ENCODE data around the gene HDAC7. TPM values are rescaled to one million over a fixed set of nuclear protein-coding genes. Genes with fewer than 3 reads are reported as not detected.

The HDAC7 gene
- total and polyA plus RNA-seq, 2 experiments from 2014 or later = 19.0 to 41.2 TPM

- H3K4me2 ChIP-seq = no peak overlapping the region
- peaks cover 3% of the 10 kb centered on the region for H3K27me3 ChIP-seq
- H3K79me2 ChIP-seq = no peaks in the 10 kb centered on the region
- 57% methylated on average over 13 of the region's 13 CpGs for WGBS (ENCODE audit: low lambda C conversion rate, missing lambda C conversion rate)
- TF ChIP-seq, protein P1, sequence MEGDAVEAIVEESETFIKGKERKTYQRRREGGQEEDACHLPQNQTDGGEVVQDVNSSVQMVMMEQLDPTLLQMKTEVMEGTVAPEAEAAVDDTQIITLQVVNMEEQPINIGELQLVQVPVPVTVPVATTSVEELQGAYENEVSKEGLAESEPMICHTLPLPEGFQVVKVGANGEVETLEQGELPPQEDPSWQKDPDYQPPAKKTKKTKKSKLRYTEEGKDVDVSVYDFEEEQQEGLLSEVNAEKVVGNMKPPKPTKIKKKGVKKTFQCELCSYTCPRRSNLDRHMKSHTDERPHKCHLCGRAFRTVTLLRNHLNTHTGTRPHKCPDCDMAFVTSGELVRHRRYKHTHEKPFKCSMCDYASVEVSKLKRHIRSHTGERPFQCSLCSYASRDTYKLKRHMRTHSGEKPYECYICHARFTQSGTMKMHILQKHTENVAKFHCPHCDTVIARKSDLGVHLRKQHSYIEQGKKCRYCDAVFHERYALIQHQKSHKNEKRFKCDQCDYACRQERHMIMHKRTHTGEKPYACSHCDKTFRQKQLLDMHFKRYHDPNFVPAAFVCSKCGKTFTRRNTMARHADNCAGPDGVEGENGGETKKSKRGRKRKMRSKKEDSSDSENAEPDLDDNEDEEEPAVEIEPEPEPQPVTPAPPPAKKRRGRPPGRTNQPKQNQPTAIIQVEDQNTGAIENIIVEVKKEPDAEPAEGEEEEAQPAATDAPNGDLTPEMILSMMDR (IDR thresholded peaks at IDR 0.05; ENCODE audit: poor library complexity) = peak; percentile 88
- TF ChIP-seq EZH2 (IDR thresholded peaks at IDR 0.05; ENCODE audit: borderline replicate concordance) = no peak
- DNase-seq (ENCODE audit: low spot score) = peak; percentile 87
- no peak overlapping the region for H2AFZ ChIP-seq
- no peaks in the 10 kb centered on the region for H3K36me3 ChIP-seq (replicated peaks; ENCODE audit: insufficient read depth, low read depth)
- H3K27ac ChIP-seq = no peak overlapping the region
- H3K4me1 ChIP-seq (ENCODE audit: insufficient read depth) = peaks cover 7% of the 10 kb centered on the region
- H3K4me3 ChIP-seq = no peak overlapping the region
- H3K9me3 ChIP-seq (ENCODE audit: low read depth) = no peaks in the 10 kb centered on the region
- no peaks in the 10 kb centered on the region for H3K9me2 ChIP-seq (replicated peaks; ENCODE audit: insufficient read depth)
- H4K20me1 ChIP-seq (ENCODE audit: insufficient read depth, poor library complexity, severe bottlenecking) = no peaks in the 10 kb centered on the region
Measured at GRCh38 chr12:47837190-47838171, 17.8 kb upstream of the HDAC7 start.

GRCh38 chr12:47835831-47836155 is 16.1 kb upstream of the HDAC7 start:
- Histone ChIP-seq H3K36me3 (replicated peaks; ENCODE audit: insufficient read depth, low read depth) (no peaks in the 10 kb centered on the region), H2AFZ (no peak overlapping the region), H3K27ac (no peak overlapping the region), H3K9me2 (replicated peaks; ENCODE audit: insufficient read depth) (no peaks in the 10 kb centered on the region), H3K27me3 (peaks cover 1% of the 10 kb centered on the region), H4K20me1 (ENCODE audit: insufficient read depth, poor library complexity, severe bottlenecking) (no peaks in the 10 kb centered on the region), H3K4me2 (no peak overlapping the region), H3K9me3 (ENCODE audit: low read depth) (no peaks in the 10 kb centered on the region), H3K4me3 (no peak overlapping the region), H3K4me1 (ENCODE audit: insufficient read depth) (no peaks in the 10 kb centered on the region), H3K79me2 (no peaks in the 10 kb centered on the region)
- no peak for DNase-seq (ENCODE audit: low spot score)
- 50% methylated on average over 3 of the region's 3 CpGs for WGBS (ENCODE audit: low lambda C conversion rate, missing lambda C conversion rate)
- TF ChIP-seq EZH2phosphoT487 (IDR thresholded peaks at IDR 0.05; ENCODE audit: low read depth, severe bottlenecking, unreplicated experiment) = no peak
- TF ChIP-seq EZH2 (IDR thresholded peaks at IDR 0.05; ENCODE audit: borderline replicate concordance) = no peak
- TF ChIP-seq, protein P1 (IDR thresholded peaks at IDR 0.05; ENCODE audit: poor library complexity) = no peak

DNA sequence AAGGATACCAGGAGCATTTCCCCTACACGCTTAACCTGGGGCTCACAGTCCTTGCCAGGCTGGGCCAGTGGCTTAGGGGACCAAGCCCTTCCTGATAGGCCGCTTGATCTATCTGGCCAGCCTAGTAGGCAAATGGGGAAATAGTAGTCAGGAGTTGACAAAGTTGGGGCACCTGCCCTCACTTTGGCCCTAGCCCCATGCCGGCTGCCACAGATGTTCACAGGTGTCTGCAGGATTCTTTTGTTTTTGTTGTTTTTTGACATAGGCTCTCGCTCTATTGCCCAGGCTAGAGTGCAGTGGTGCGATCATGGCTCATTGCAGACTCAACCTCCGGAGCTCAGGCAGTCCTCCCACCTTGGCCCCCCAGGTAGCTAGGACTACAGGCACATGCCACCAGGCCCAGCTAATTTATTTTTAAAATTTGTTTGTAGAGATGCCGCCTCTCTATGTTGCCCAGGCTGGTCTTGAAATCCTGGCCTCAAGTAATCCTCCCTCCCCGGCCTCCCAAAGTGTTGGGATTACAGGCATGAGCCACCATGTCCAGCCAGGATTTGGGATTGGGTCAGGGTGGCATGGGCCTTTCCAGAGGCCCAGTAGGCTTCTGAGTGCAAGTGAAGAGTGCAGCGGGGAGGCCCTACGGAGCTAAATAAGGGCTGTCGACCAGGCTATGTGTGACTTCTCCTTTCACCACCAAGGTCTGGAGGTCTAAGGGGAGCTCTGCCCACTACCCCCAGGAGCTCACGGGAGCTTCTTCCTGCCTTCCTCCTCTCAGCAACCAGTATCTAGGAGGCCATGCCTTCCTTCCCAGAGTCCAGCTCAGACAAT is 15.5 kb upstream of the HDAC7 start:
- Histone ChIP-seq H3K27ac (no peak overlapping the region), H3K9me3 (ENCODE audit: low read depth) (no peaks in the 10 kb centered on the region), H3K79me2 (no peaks in the 10 kb centered on the region), H3K36me3 (replicated peaks; ENCODE audit: insufficient read depth, low read depth) (no peaks in the 10 kb centered on the region), H3K4me1 (ENCODE audit: insufficient read depth) (no peaks in the 10 kb centered on the region), H3K9me2 (replicated peaks; ENCODE audit: insufficient read depth) (no peaks in the 10 kb centered on the region), H3K4me3 (no peak overlapping the region), H4K20me1 (ENCODE audit: insufficient read depth, poor library complexity, severe bottlenecking) (no peaks in the 10 kb centered on the region), H2AFZ (no peak overlapping the region), H3K27me3 (no peaks in the 10 kb centered on the region), H3K4me2 (no peak overlapping the region)
- TF ChIP-seq EZH2phosphoT487 (IDR thresholded peaks at IDR 0.05; ENCODE audit: low read depth, severe bottlenecking, unreplicated experiment) (no peak), EZH2 (IDR thresholded peaks at IDR 0.05; ENCODE audit: borderline replicate concordance) (no peak)
- TF ChIP-seq, protein P1 (IDR thresholded peaks at IDR 0.05; ENCODE audit: poor library complexity) = no peak
- DNase-seq (ENCODE audit: low spot score) = no peak
- 90% methylated on average over 12 of the region's 12 CpGs for WGBS (ENCODE audit: low lambda C conversion rate, missing lambda C conversion rate)

All from hepatocyte (in vitro differentiated cells).